GM18517 (cell line): Measurements from ENCODE around the gene TRIP12.
"Not testable (repeated sequence)": the region's sequence is repeated elsewhere in the genome, so short reads cannot be mapped to it uniquely, and the experiment has no call there.

Experiments used
- ATAC-seq: cut with Tn5 transposase; IDR thresholded peaks from one replicate; pipeline ENCODE4 v1.9.1; 2021; ENCODE audit warnings: mild to moderate bottlenecking, moderate library complexity; ENCODE audit not compliant: unreplicated experiment

TRIP12 gene

DNA sequence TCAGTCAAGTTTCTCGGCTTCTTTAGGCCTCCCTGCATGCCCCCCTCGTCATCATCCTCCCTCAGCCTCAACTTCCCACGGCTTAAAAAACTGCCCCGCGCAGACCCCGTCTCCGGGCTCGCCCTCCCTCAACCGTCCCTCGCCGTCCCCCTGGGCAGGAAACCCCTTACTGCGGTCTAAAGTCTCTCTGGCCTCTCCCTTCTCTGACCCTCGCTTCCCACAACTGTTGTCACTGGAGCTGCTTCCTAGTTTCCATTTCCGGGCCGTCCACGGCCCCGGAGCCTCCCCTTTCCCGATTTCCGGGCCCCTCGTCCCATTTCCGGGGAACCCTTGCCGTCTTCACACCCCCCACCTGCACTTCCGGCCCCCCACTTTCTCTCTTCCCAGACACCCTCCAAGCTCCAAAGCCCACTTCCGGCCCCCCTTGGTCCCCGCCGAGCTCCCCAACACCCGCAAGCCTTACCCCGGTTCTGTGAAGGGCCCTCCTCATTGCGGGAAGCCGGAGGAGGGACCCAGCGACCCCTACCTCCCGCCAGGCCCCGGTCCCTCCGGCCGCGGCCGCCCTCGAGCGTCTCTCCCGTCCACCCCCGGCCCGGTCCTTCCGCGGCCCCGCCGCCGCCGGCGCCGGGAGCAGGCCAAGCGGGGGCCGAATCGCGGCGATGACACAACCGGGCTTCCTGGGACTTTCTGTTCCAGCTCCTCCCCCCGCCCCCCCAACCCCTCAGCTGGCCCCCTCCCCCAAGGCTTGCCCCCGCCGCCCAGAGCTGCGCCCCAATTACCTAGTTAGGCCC lies 513 bp downstream of the TRIP12 start:
- ATAC-seq, result peak; percentile 11

GRCh38 chr2:229920011-229920641 lies 1.7 kb downstream of the TRIP12 start:
- no peak for ATAC-seq

- ATAC-seq, result no peak
Measured at GRCh38 chr2:229917793-229918192, 4.0 kb downstream of the TRIP12 start.

GRCh38 chr2:229914171-229914570 lies 7.6 kb downstream of the TRIP12 start:
- ATAC-seq, result no peak

GRCh38 chr2:229910832-229911412 lies 10.9 kb downstream of the TRIP12 start:
- peak; percentile 62 for ATAC-seq

GRCh38 chr2:229910147-229910831 lies 11.5 kb downstream of the TRIP12 start:
- ATAC-seq, result peak; percentile 9

DNA sequence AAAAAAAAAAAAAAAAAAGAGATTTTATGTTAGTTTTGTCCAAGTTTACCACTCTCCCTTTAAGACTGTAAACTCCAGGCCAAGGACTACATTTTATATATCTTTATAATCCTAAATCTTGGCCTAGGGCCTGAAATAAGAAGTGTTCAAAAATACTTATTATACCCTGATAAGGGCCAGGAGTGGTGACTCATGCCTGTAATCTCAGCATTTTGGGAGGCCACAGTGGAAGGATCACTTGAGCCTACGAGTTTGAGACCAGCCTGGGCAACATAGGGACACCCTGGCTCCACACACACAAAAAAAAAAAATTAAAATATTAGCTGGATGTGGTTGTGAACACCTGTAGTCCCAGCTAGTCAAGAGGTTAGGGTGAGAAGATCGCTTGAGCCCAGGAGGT lies 12.7 kb downstream of the TRIP12 start:
- no peak for ATAC-seq

DNA sequence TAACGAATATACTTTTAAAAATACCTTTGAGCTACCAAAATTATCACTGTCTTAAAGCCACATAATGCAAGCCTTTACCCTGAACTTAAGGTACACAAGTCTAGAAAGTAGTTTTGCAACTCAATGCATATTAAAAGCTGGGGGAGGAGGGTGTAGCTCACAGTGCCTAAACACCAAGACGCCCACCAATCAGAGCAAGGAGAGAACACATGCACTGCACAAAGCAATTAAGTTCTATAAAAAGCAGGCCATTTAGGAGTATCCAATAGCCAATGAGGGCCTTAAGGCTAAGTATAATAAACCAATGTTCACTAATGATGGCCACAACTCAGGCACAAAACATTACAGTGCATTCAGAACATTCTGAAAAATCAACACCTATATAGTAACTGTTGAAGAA lies 16.2 kb downstream of the TRIP12 start:
- no peak for ATAC-seq

DNA sequence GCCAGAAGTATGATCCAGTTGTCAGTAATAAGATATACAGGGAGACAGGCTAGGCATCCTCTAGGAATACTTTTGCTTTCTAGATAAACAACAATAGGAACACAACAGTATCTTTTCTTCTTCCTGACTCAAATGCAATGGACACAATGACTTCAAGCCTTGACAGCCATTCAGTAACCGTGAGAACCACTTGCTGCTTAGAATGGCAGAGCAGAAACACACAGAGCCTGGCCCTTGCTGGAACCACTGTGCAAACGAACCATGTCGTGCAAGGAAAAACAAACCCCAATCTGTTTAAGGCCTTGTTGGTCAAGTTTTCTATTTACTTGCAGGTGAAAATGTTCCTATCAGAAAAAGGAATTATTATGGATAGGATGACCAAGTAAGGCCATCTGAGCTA lies 18.8 kb downstream of the TRIP12 start:
- no peak for ATAC-seq

GRCh38 chr2:229901819-229902218 lies 20.0 kb downstream of the TRIP12 start:
- no peak for ATAC-seq

GRCh38 chr2:229900514-229900913 lies 21.3 kb downstream of the TRIP12 start:
- ATAC-seq, result not testable (repeated sequence)

DNA sequence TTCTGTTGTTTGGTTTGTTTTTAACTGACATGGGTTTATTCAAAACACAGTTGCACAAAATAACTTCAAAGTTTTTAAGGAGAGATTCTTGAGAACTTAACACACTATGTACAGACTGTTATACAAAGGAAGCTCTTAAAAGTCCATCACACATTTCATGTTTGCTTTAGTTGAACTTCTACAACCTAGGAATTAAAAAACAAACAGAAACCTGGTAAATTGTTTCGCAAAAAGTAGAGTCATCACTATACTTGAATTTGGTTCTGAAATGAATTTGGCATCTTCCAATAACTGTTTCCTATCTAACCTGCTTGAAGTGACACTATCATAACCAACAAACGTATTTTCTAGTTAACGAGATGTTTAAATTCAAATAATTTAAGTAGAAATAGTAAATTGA lies 21.8 kb downstream of the TRIP12 start:
- ATAC-seq, result no peak

GRCh38 chr2:229899604-229900003 lies 22.2 kb downstream of the TRIP12 start:
- ATAC-seq, result no peak

GRCh38 chr2:229896857-229897256 lies 25.0 kb downstream of the TRIP12 start:
- ATAC-seq, result no peak

- no peak for ATAC-seq
Measured at GRCh38 chr2:229889023-229889422, 32.8 kb downstream of the TRIP12 start.

- ATAC-seq, result no peak
Measured at GRCh38 chr2:229888031-229888430, 33.8 kb downstream of the TRIP12 start.

DNA sequence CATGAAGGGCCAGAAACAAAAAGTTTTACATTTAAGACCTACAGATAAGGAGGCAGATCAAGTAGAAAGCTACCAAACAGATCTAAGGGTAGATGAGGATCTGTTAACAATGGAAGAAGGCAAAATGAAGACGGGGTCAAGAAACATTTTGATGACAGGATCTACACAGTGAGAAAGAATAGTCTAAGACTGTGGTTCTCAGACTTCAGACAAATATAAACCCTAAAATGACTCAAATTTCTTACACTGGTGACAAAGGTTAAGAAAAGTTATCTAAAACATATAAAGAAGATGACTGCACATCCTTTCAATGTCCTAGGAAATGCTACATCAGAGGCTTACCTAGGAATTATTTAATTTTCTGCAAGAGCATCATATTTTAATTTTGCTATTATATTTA lies 34.4 kb downstream of the TRIP12 start:
- no peak for ATAC-seq

DNA sequence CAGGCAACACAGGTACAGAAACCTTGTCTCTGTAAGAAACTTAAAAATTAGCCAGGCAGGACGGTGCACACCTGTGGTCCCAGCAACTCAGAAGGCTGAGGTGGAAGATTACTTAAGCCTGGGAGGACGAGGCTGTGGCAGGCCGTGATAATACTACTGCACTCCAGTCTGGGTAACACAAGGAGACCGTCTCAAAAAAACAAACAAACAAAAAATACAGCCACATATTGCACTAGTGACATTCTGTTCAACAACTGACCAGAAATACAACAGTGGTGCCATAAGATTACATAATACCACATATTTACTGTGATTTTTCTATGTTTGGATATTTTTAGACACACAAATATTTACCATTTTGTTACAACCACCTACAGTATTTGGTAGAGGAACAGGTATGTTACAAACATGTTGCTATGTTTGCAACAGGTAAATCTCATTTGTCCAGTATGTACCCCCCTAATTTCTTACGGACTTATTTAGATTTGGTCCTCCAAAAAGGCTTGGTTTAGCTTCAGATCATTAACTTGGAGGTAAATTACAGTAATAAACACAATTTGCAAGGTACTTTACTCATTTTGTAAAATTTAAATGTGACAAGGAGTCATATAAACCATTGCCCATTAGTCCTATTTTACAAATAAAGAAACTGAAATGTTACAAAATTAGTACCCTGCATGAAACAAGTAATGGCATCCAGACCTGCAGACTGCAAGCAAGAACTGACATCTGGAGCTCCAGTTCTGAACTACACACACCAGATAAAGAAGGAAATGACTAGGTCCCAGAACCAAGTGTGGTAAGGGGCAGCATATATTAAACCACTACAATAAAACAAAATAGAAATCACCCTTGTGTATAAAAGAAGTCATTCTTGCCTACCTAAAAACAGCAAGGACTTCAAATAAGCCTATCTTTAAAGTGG lies 36.8 kb downstream of the TRIP12 start:
- ATAC-seq, result peak; percentile 91

DNA sequence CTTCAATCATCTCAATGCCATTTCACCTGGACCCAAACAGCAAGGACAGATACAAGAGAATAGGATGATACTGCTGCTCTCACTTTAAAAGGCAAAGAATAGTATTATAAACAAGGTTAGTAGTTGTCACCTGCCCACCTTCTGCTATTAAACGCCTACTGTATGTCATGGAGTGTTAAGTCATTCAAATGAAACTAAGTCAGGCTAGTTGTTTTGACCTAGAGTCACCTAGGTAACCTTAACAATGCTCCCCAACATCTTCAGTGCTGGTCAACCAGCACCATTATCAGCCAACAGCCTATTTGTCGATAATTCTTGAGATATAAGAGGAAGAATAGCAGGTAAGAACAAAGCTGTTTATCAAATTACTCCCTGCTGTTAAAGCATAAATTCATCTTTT lies 39.2 kb downstream of the TRIP12 start:
- no peak for ATAC-seq

DNA sequence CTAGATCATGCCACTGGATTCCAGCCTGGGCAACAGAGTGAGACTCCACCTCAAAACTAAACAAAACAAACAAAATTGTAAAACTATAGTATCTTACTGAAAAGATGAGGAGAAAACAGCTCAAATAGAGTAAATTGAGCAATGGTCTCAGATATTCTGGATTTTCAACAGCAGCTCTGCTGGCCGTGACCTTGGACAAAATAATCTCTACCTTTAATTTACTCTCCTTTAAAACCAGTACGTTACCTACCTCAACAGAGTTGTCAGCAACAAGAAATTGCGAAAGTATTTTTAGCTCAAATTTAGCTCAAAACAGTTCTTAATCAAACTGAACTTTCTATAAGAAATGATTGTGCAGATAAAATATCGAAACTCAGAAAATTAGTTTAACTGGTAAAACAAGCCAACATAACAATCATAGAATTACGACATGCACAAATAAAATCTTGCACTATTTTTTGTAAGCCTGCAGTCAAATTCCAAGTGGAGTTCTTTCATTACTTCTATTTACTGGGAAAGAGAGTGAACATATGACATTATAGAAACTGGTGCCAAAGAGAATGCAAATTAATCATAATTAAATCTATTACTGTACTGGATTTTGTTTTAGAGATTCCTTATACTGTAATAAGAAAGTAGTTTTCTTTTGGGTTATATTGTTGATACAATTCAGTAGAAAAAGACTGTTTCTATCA lies 40.8 kb downstream of the TRIP12 start:
- ATAC-seq, result no peak
